ENCODE results near the gene SCN8A.
"Not testable (repeated sequence)": the region's sequence is repeated elsewhere in the genome, so short reads cannot be mapped to it uniquely, and the experiment has no call there.

The SCN8A gene

DNA sequence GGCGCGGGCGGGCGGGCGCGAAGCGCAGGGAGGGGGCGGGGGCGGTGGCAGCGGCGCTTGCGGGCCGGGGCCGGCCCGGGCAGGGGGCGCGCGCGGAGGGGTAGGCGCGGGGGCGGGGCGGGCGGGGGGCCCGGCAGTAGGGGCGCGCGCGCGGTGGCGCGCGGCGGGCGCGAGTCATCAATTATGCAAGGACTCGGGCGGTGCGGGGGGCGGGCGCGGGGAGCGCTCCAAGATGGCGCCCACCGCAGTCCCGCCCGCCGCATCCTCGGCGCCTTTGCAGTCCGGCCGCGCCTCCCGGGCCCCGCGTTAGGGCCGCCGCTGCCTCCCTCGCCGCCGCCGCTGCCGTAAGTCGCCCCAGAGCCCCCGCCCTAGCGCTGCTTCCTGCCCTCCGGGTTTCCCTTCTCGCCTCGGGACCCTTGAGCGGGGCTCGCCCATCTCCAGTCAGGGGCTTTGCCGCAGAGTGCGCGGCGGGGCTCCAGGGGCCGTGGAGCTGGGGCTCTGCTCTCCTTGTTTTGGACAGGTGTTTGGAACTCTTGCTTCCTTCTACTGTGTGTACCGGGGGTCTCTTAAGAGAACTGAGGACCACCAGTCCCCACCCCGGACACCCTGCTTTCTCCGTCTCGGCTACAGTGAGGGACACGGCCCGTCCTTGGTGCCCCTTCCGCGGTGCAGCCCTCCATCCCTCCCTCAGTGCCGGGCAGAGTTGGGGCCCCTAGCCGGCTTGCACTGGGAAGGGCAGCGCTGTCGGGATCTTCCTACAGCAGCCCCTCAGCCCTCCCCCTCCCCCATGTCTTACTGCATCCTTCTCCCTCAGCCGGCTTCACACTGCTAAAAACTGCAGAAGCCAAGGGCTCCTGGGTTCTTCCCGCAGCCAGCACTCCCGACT lies at the start of gene SCN8A:
TSS of gene SCN8A (plus strand) at position 218 of the 886 bp plus-strand sequence. CDS start 71,585 bp downstream, outside the sequence.
- Histone ChIP-seq H3K36me3 (ENCODE audit: control insufficient read depth in 5 of 5, insufficient read depth in 5 of 5, low read length in 5 of 5) (no peaks in the 10 kb centered on the region), H3K27ac (ENCODE audit: low read depth, low read length) (no peak within 1 kb of the TSS), H3K4me1 (ENCODE audit: control insufficient read depth in 5 of 5, insufficient read depth in 5 of 5, low read length in 5 of 5) (peaks cover 0 to 17% (median 11%) of the 10 kb centered on the region in 5 donors), H3K4me3 (ENCODE audit: low read depth in 1 of 5, low read length in 5 of 5) (peak within 1 kb of the TSS in 4 of 5 donors; percentile 55 to 72 (median 67)), H3K9me3 (ENCODE audit: control insufficient read depth in 5 of 5, low read length in 5 of 5) (no peaks in the 10 kb centered on the region), H3K9ac (ENCODE audit: low read length in 5 of 5) (peak within 1 kb of the TSS in 3 of 5 donors; percentile 20 to 31 (median 26)), H3K27me3 (ENCODE audit: control insufficient read depth in 5 of 5, insufficient read depth in 4 of 5, low read length in 5 of 5) (peaks cover 9 to 30% (median 17%) of the 10 kb centered on the region in 5 donors)

GRCh38 chr12:51546097-51546496 lies 44.9 kb upstream of the SCN8A start:
- no peak overlapping the region for H3K9ac ChIP-seq (ENCODE audit: low read length in 5 of 5)
- H3K27me3 ChIP-seq (ENCODE audit: control insufficient read depth in 5 of 5, insufficient read depth in 4 of 5, low read length in 5 of 5), result peaks cover 0 to 7% (median 3%) of the 10 kb centered on the region in 5 donors
- H3K4me3 ChIP-seq (ENCODE audit: low read depth in 1 of 5, low read length in 5 of 5), result no peak overlapping the region
- no peak overlapping the region for H3K27ac ChIP-seq (ENCODE audit: low read depth, low read length)
- no peaks in the 10 kb centered on the region for H3K4me1 ChIP-seq (ENCODE audit: control insufficient read depth in 5 of 5, insufficient read depth in 5 of 5, low read length in 5 of 5)
- H3K9me3 ChIP-seq (ENCODE audit: control insufficient read depth in 5 of 5, low read length in 5 of 5), result no peaks in the 10 kb centered on the region
- H3K36me3 ChIP-seq (ENCODE audit: control insufficient read depth in 5 of 5, insufficient read depth in 5 of 5, low read length in 5 of 5), result no peaks in the 10 kb centered on the region

GRCh38 chr12:51547606-51548005 lies 43.4 kb upstream of the SCN8A start:
- H3K36me3 ChIP-seq (ENCODE audit: control insufficient read depth in 5 of 5, insufficient read depth in 5 of 5, low read length in 5 of 5), result no peaks in the 10 kb centered on the region
- no peak overlapping the region for H3K4me3 ChIP-seq (ENCODE audit: low read depth in 1 of 5, low read length in 5 of 5)
- no peaks in the 10 kb centered on the region for H3K4me1 ChIP-seq (ENCODE audit: control insufficient read depth in 5 of 5, insufficient read depth in 5 of 5, low read length in 5 of 5)
- H3K9me3 ChIP-seq (ENCODE audit: control insufficient read depth in 5 of 5, low read length in 5 of 5), result no peaks in the 10 kb centered on the region
- H3K9ac ChIP-seq (ENCODE audit: low read length in 5 of 5), result no peak overlapping the region
- no peak overlapping the region for H3K27ac ChIP-seq (ENCODE audit: low read depth, low read length)
- H3K27me3 ChIP-seq (ENCODE audit: control insufficient read depth in 5 of 5, insufficient read depth in 4 of 5, low read length in 5 of 5), result peaks cover 0 to 7% (median 3%) of the 10 kb centered on the region in 5 donors

DNA sequence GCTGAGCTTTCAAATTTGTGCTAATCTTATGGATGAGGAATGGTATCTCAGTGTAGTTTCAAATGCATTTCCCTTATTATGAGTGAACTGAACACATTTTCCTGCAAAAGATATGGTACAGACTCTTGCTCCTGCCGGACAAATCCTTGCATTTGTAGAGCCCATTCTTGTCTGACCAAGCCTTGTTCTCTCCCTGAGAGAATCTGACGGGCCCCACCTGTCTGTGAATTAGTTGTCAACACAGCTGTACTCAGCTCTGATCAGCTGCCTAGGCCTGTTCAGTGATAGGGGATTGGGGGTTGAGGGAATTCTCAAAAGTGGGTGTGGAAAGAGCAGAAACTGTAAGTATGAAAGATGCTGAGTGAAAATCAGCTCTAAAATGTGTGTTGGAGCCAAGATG lies 42.8 kb upstream of the SCN8A start:
- H3K9ac ChIP-seq (ENCODE audit: low read length in 5 of 5), result no peak overlapping the region

DNA sequence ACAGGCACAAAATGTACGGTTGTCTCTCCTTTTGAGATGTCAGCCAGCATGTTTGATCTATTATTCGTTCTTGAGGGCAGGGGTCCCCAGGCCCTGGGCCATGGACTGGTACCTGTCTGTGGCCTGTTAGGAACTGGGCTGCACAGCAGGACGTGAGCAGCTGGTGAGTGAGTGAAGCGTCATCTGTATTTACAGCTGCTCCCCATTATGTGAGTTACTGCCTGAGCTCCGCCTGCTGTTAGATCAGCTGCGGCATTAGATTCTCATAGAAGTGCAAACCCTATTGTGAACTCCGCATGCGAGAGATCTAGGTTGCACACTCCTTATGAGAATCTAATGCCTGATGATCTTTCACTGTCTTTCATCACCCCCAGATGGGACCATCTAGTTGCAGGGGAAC lies 41.4 kb upstream of the SCN8A start:
- H3K9ac ChIP-seq (ENCODE audit: low read length in 5 of 5), result no peak overlapping the region

More for the DNA sequence above, 42.8 kb upstream of the SCN8A start:
- H3K9me3 ChIP-seq (ENCODE audit: control insufficient read depth in 5 of 5, low read length in 5 of 5), result no peaks in the 10 kb centered on the region
- H3K27ac ChIP-seq (ENCODE audit: low read depth, low read length), result no peak overlapping the region
- H3K27me3 ChIP-seq (ENCODE audit: control insufficient read depth in 5 of 5, insufficient read depth in 4 of 5, low read length in 5 of 5), result peaks cover 0 to 7% (median 3%) of the 10 kb centered on the region in 5 donors
- H3K4me3 ChIP-seq (ENCODE audit: low read depth in 1 of 5, low read length in 5 of 5), result no peak overlapping the region
- H3K4me1 ChIP-seq (ENCODE audit: control insufficient read depth in 5 of 5, insufficient read depth in 5 of 5, low read length in 5 of 5), result no peaks in the 10 kb centered on the region
- no peaks in the 10 kb centered on the region for H3K36me3 ChIP-seq (ENCODE audit: control insufficient read depth in 5 of 5, insufficient read depth in 5 of 5, low read length in 5 of 5)

DNA sequence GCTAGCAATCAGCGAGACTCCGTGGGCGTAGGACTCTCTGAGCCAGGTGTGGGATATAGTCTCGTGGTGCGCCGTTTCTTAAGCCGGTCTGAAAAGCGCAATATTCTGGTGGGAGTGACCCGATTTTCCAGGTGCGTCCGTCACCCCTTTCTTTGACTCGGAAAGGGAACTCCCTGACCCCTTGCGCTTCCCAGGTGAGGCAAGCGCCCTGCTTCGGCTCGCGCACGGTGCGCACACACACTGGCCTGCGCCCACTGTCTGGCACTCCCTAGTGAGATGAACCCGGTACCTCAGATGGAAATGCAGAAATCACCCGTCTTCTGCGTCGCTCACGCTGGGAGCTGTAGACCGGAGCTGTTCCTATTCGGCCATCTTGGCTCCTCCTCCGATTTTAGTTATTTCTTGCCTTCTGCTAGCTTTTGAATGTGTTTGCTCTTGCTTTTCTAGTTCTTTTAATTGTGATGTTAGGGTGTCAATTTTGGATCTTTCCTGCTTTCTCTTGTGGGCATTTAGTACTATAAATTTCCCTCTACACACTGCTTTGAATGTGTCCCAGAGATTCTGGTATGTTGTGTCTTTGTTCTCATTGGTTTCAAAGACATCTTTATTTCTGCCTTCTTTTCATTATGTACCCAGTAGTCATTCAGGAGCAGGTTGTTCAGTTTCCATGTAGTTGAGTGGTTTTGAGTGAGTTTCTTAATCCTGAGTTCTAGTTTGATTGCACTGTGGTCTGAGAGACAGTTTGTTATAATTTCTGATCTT lies 22.6 kb upstream of the SCN8A start:
- H3K4me1 ChIP-seq (ENCODE audit: control insufficient read depth in 5 of 5, insufficient read depth in 5 of 5, low read length in 5 of 5); H3K9ac ChIP-seq (ENCODE audit: low read length in 5 of 5); H3K36me3 ChIP-seq (ENCODE audit: control insufficient read depth in 5 of 5, insufficient read depth in 5 of 5, low read length in 5 of 5); H3K27ac ChIP-seq (ENCODE audit: low read depth, low read length); H3K27me3 ChIP-seq (ENCODE audit: control insufficient read depth in 5 of 5, insufficient read depth in 4 of 5, low read length in 5 of 5); H3K4me3 ChIP-seq (ENCODE audit: low read depth in 1 of 5, low read length in 5 of 5); H3K9me3 ChIP-seq (ENCODE audit: control insufficient read depth in 5 of 5, low read length in 5 of 5): not testable (repeated sequence)

More for the DNA sequence above, 41.4 kb upstream of the SCN8A start:
- Histone ChIP-seq H3K9me3 (ENCODE audit: control insufficient read depth in 5 of 5, low read length in 5 of 5) (peaks cover 0 to 5% (median 0%) of the 10 kb centered on the region in 5 donors), H3K27ac (ENCODE audit: low read depth, low read length) (no peak overlapping the region), H3K36me3 (ENCODE audit: control insufficient read depth in 5 of 5, insufficient read depth in 5 of 5, low read length in 5 of 5) (no peaks in the 10 kb centered on the region), H3K4me3 (ENCODE audit: low read depth in 1 of 5, low read length in 5 of 5) (no peak overlapping the region), H3K4me1 (ENCODE audit: control insufficient read depth in 5 of 5, insufficient read depth in 5 of 5, low read length in 5 of 5) (no peaks in the 10 kb centered on the region), H3K27me3 (ENCODE audit: control insufficient read depth in 5 of 5, insufficient read depth in 4 of 5, low read length in 5 of 5) (peaks cover 0 to 6% (median 3%) of the 10 kb centered on the region in 5 donors)

DNA sequence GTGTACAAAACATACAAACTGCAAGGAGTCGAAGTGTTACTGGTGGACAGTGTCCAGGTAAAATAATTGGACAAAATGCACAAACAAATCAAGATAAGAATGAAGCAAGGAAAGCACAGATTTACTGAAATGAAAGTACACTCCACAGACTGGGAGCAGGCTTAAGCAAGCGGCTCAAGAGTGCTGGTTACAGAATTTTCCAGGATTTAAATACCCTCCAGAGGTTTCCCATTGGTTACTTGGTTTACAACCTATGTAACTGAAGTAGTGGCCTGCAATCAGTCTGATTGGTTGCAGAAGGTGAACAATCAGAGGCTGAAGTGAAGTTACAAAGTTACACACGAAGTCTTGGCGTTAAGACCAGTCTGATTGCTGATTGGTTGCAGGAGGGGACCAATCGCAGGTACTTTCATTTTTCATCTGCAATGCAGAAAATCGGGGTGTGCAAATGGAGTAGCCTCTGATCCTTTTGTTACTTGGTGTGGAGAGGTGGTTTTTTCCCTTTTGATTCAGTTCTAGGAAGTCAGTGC lies 11.6 kb upstream of the SCN8A start:
- Histone ChIP-seq H3K9ac (ENCODE audit: low read length in 5 of 5) (no peak overlapping the region), H3K4me1 (ENCODE audit: control insufficient read depth in 5 of 5, insufficient read depth in 5 of 5, low read length in 5 of 5) (no peaks in the 10 kb centered on the region), H3K27ac (ENCODE audit: low read depth, low read length) (no peak overlapping the region), H3K9me3 (ENCODE audit: control insufficient read depth in 5 of 5, low read length in 5 of 5) (peaks cover 0 to 11% (median 3%) of the 10 kb centered on the region in 5 donors), H3K27me3 (ENCODE audit: control insufficient read depth in 5 of 5, insufficient read depth in 4 of 5, low read length in 5 of 5) (peaks cover 0 to 4% (median 0%) of the 10 kb centered on the region in 5 donors), H3K36me3 (ENCODE audit: control insufficient read depth in 5 of 5, insufficient read depth in 5 of 5, low read length in 5 of 5) (no peaks in the 10 kb centered on the region), H3K4me3 (ENCODE audit: low read depth in 1 of 5, low read length in 5 of 5) (no peak overlapping the region)

- H3K27me3 ChIP-seq (ENCODE audit: control insufficient read depth in 5 of 5, insufficient read depth in 4 of 5, low read length in 5 of 5), result peaks cover 6 to 30% (median 17%) of the 10 kb centered on the region in 5 donors
- no peak overlapping the region for H3K9ac ChIP-seq (ENCODE audit: low read length in 5 of 5)
- peaks cover 0 to 17% (median 11%) of the 10 kb centered on the region in 5 donors for H3K4me1 ChIP-seq (ENCODE audit: control insufficient read depth in 5 of 5, insufficient read depth in 5 of 5, low read length in 5 of 5)
- H3K27ac ChIP-seq (ENCODE audit: low read depth, low read length), result no peak overlapping the region
- no peaks in the 10 kb centered on the region for H3K9me3 ChIP-seq (ENCODE audit: control insufficient read depth in 5 of 5, low read length in 5 of 5)
- H3K36me3 ChIP-seq (ENCODE audit: control insufficient read depth in 5 of 5, insufficient read depth in 5 of 5, low read length in 5 of 5), result no peaks in the 10 kb centered on the region
- no peak overlapping the region for H3K4me3 ChIP-seq (ENCODE audit: low read depth in 1 of 5, low read length in 5 of 5)
These were observed 2.0 kb upstream of the SCN8A start for GRCh38 chr12:51589060-51589459.

GRCh38 chr12:51589557-51590176 lies 1.4 kb upstream of the SCN8A start:
- no peak overlapping the region for H3K27ac ChIP-seq (ENCODE audit: low read depth, low read length)

More at GRCh38 chr12:51589557-51590176, 1.4 kb upstream of the SCN8A start:
- Histone ChIP-seq H3K4me1 (ENCODE audit: control insufficient read depth in 5 of 5, insufficient read depth in 5 of 5, low read length in 5 of 5) (peaks cover 0 to 17% (median 11%) of the 10 kb centered on the region in 5 donors), H3K27me3 (ENCODE audit: control insufficient read depth in 5 of 5, insufficient read depth in 4 of 5, low read length in 5 of 5) (peaks cover 6 to 30% (median 17%) of the 10 kb centered on the region in 5 donors), H3K36me3 (ENCODE audit: control insufficient read depth in 5 of 5, insufficient read depth in 5 of 5, low read length in 5 of 5) (no peaks in the 10 kb centered on the region), H3K9me3 (ENCODE audit: control insufficient read depth in 5 of 5, low read length in 5 of 5) (no peaks in the 10 kb centered on the region), H3K9ac (ENCODE audit: low read length in 5 of 5) (no peak overlapping the region), H3K4me3 (ENCODE audit: low read depth in 1 of 5, low read length in 5 of 5) (no peak overlapping the region)
